Gastrocnemius medialis (tissue), 4 donors: ENCODE measurements around the gene CCDC196. TPM values are rescaled to one million over a fixed set of nuclear protein-coding genes. Genes with fewer than 3 reads are reported as not detected.

Experiments
- ATAC-seq, 2 donors: fragments of 150-250 bp; one replicate each; pipeline ENCODE4 v1.9.1; 2016
- DNase-seq, 2 donors: peaks; one replicate each; pipeline ENCODE4 v3.0.0-alpha.2; 2019
- H3K27ac ChIP-seq, 4 donors: fragments of 200-600 bp; sonication (generic); 1 replicate in 1 of 4; 2 replicates in 3 of 4; pipeline ENCODE4 v1.5.1; 2016 to 2018; ENCODE audit warnings: mild to moderate bottlenecking in 2 of 4, moderate library complexity in 1 of 4
- H3K27me3 ChIP-seq, 3 donors: fragments of 200-600 bp; sonication (generic) in 2 of 3; 1 replicate in 1 of 3; 2 replicates in 2 of 3; pipeline versions ENCODE4 v1.5.1 to v1.6.0; 2016 to 2019; ENCODE audit warnings: mild to moderate bottlenecking in 1 of 3, moderate library complexity in 1 of 3
- H3K36me3 ChIP-seq, 2 donors: fragments of 200-600 bp; sonication (generic) in 1 of 2; one replicate each; pipeline ENCODE4 v1.5.1; 2017 to 2018
- H3K4me1 ChIP-seq, 2 donors: fragments of 200-600 bp; sonication (generic) in 1 of 2; one replicate each; pipeline ENCODE4 v1.5.1; 2016 to 2017; ENCODE audit warnings: mild to moderate bottlenecking in 2 of 2
- H3K4me3 ChIP-seq, 4 donors: fragments of 200-600 bp; sonication (generic) in 3 of 4; 1 replicate in 1 of 4; 2 replicates in 3 of 4; pipeline ENCODE4 v1.5.1; 2016 to 2019; ENCODE audit warnings: mild to moderate bottlenecking in 2 of 4
- H3K9me3 ChIP-seq, 3 donors: fragments of 200-600 bp; sonication (generic) in 2 of 3; 1 replicate in 1 of 3; 2 replicates in 2 of 3; pipeline ENCODE4 v1.5.1; 2016 to 2019
- CTCF ChIP-seq, 5 experiments: fragments of 450-650 bp in 3 of 5; fragments of 200-600 bp in 2 of 5; sonication (generic) in 2 of 5; IDR thresholded peaks in 4 of 5; conservative IDR thresholded peaks in 1 of 5; 1 replicate in 4 of 5; 2 replicates in 1 of 5; pipeline ENCODE4 v1.5.1; 2016 to 2019; ENCODE audit warnings: antibody characterized with exemption in 5 of 5, mild to moderate bottlenecking in 3 of 5, moderate library complexity in 3 of 5
- POLR2A ChIP-seq, 2 donors: fragments of 450-650 bp; IDR thresholded peaks; one replicate each; pipeline ENCODE4 v1.6.1; 2017; ENCODE audit warnings: antibody characterized with exemption in 2 of 2, mild to moderate bottlenecking in 2 of 2, moderate library complexity in 2 of 2
- in situ Hi-C, 4 donors: fragments of 200-750 bp; cut with MboI; loops; one replicate each; pipeline versions ENCODE4 v1.15.0 to v1.8.0; 2017; ENCODE audit warnings: low sequenced_read_pairs in 4 of 4
- intact Hi-C: fragments of 100-400 bp; cut with DNase I; formaldehyde crosslinking; loops from one replicate; pipeline ENCODE4 v1.15.1; 2023; ENCODE audit warnings: low total_unique reads
- total RNA-seq, 4 donors: library from RNA; depleted of rRNA; stranded (reverse); fragments of >200 nt; gene quantifications; one replicate each; pipeline versions ENCODE4 v1.1.0 to v1.2.3, GENCODE V29; 2016

Gene CCDC196
- total RNA-seq, 4 donors from 2014 or later: not detected

GRCh38 chr14:66507181-66507721 is 21.1 kb downstream of the CCDC196 start:
- peak; percentile 45 to 47 for ATAC-seq
- H3K27ac ChIP-seq: peak overlapping the region; percentile 95 to 100 (median 96)
- peak overlapping the region; percentile 87 to 96 (median 92) for H3K4me3 ChIP-seq
- TF ChIP-seq CTCF (IDR thresholded peaks at IDR 0.05 in 4 of 5, conservative IDR thresholded peaks at IDR 0.05 in 1 of 5) (no peak), POLR2A (IDR thresholded peaks at IDR 0.05) (no peak)
- H3K4me1 ChIP-seq: peaks cover 33 to 34% of the 10 kb centered on the region in 2 donors
- no peaks in the 10 kb centered on the region for H3K36me3 ChIP-seq
- no peak for DNase-seq
- no peaks in the 10 kb centered on the region for H3K27me3 ChIP-seq
- no peaks in the 10 kb centered on the region for H3K9me3 ChIP-seq
- intact Hi-C loops: loop anchor here (1.0 to 10.0 kb wide), 6 partner anchors 110 to 1095 kb away; partner anchors contain the start of genes ATP6V1D, FUT8 and PALS1
- in situ Hi-C loops: no loop called here

- peak within 1 kb of the TSS; percentile 95 to 100 (median 96) for H3K27ac ChIP-seq
- in situ Hi-C loops (no loop called here), intact Hi-C loops (loop anchor here (1.0 to 10.0 kb wide), 6 partner anchors 111 to 1096 kb away; partner anchors contain the start of genes ATP6V1D, FUT8 and PALS1)
- H3K36me3 ChIP-seq: no peaks in the 10 kb centered on the region
- peak; percentile 96 to 98 for DNase-seq
- H3K4me1 ChIP-seq: peaks cover 40 to 41% of the 10 kb centered on the region in 2 donors
- peak; percentile 88 to 90 for ATAC-seq
- H3K27me3 ChIP-seq: no peaks in the 10 kb centered on the region
- no peaks in the 10 kb centered on the region for H3K9me3 ChIP-seq
- TF ChIP-seq POLR2A (IDR thresholded peaks at IDR 0.05) (peak; percentile 87 to 95), CTCF (IDR thresholded peaks at IDR 0.05 in 4 of 5, conservative IDR thresholded peaks at IDR 0.05 in 1 of 5) (peak in 3 of 5 experiments; percentile 18 to 53 (median 49))
- H3K4me3 ChIP-seq: peak within 1 kb of the TSS; percentile 87 to 96 (median 92)
Measured at GRCh38 chr14:66507722-66508546, 21.8 kb downstream of the CCDC196 start, which contains the start of gene GPHN. Gene GPHN, plus strand, starts transcription at chr14:66508147.

GRCh38 chr14:66508547-66508845 is 22.3 kb downstream of the CCDC196 start:
- intact Hi-C loops: loop anchor here (5.0 to 10.0 kb wide), 5 partner anchors 111 to 1096 kb away; partner anchors contain the start of genes ATP6V1D and FUT8
- peaks cover 46% of the 10 kb centered on the region in 2 donors for H3K4me1 ChIP-seq

More at GRCh38 chr14:66508547-66508845, 22.3 kb downstream of the CCDC196 start:
- Histone ChIP-seq H3K4me3 (peak overlapping the region; percentile 87 to 96 (median 92)), H3K27me3 (no peaks in the 10 kb centered on the region), H3K36me3 (no peaks in the 10 kb centered on the region), H3K9me3 (no peaks in the 10 kb centered on the region), H3K27ac (peak overlapping the region; percentile 95 to 100 (median 96))
- DNase-seq (no peak), ATAC-seq (peak in 1 of 2 donors; percentile 0)
- in situ Hi-C loops: no loop called here
- no peak for TF ChIP-seq CTCF (IDR thresholded peaks at IDR 0.05 in 4 of 5, conservative IDR thresholded peaks at IDR 0.05 in 1 of 5)
